CD4-positive, alpha-beta T cell treated with Interleukin-2 at 100 ng/mL for 4 hours (primary cell): ENCODE results near the gene FNDC3B.

Experiments
- DNase-seq: peaks from one replicate; pipeline ENCODE4 v3.0.0-alpha.2; 2020; ENCODE audit warnings: low spot score

FNDC3B gene

GRCh38 chr3:172268425-172268824 lies 229.0 kb downstream of the FNDC3B start:
- DNase-seq, result no peak

- no peak for DNase-seq
These were observed 229.5 kb downstream of the FNDC3B start for GRCh38 chr3:172268868-172269267.

GRCh38 chr3:172270557-172271166 lies 231.3 kb downstream of the FNDC3B start:
- no peak for DNase-seq

GRCh38 chr3:172271386-172271976 lies 232.1 kb downstream of the FNDC3B start:
- DNase-seq, result no peak

GRCh38 chr3:172272698-172273097 lies 233.3 kb downstream of the FNDC3B start:
- DNase-seq, result no peak

- no peak for DNase-seq
These were observed 234.0 kb downstream of the FNDC3B start for GRCh38 chr3:172273378-172273777.

- DNase-seq, result no peak
These were observed 235.5 kb downstream of the FNDC3B start for GRCh38 chr3:172274906-172275305.

GRCh38 chr3:172275586-172275985 lies 236.2 kb downstream of the FNDC3B start:
- no peak for DNase-seq

GRCh38 chr3:172276103-172276502 lies 236.7 kb downstream of the FNDC3B start:
- no peak for DNase-seq

GRCh38 chr3:172277151-172277652 lies 237.8 kb downstream of the FNDC3B start:
- no peak for DNase-seq

- DNase-seq, result no peak
These were observed 239.8 kb downstream of the FNDC3B start for GRCh38 chr3:172279191-172279640.

GRCh38 chr3:172279974-172280373 lies 240.6 kb downstream of the FNDC3B start:
- no peak for DNase-seq

- no peak for DNase-seq
These were observed 241.2 kb downstream of the FNDC3B start for GRCh38 chr3:172280406-172281051.

- DNase-seq, result no peak
These were observed 242.5 kb downstream of the FNDC3B start for GRCh38 chr3:172281884-172282283.

GRCh38 chr3:172282850-172283249 lies 243.5 kb downstream of the FNDC3B start:
- DNase-seq, result no peak

- no peak for DNase-seq
These were observed 244.5 kb downstream of the FNDC3B start for GRCh38 chr3:172283841-172284357.

GRCh38 chr3:172285844-172286243 lies 246.5 kb downstream of the FNDC3B start:
- no peak for DNase-seq

- no peak for DNase-seq
These were observed 247.3 kb downstream of the FNDC3B start for GRCh38 chr3:172286548-172287148.

- DNase-seq, result no peak
These were observed 248.6 kb downstream of the FNDC3B start for GRCh38 chr3:172287937-172288477.

- DNase-seq, result no peak
These were observed 249.3 kb downstream of the FNDC3B start for GRCh38 chr3:172288651-172289050.

GRCh38 chr3:172289583-172289982 lies 250.2 kb downstream of the FNDC3B start:
- no peak for DNase-seq

- no peak for DNase-seq
These were observed 251.1 kb downstream of the FNDC3B start for GRCh38 chr3:172290457-172290856.
